ENCODE data around the gene ANKRD62.

The ANKRD62 gene

DNA sequence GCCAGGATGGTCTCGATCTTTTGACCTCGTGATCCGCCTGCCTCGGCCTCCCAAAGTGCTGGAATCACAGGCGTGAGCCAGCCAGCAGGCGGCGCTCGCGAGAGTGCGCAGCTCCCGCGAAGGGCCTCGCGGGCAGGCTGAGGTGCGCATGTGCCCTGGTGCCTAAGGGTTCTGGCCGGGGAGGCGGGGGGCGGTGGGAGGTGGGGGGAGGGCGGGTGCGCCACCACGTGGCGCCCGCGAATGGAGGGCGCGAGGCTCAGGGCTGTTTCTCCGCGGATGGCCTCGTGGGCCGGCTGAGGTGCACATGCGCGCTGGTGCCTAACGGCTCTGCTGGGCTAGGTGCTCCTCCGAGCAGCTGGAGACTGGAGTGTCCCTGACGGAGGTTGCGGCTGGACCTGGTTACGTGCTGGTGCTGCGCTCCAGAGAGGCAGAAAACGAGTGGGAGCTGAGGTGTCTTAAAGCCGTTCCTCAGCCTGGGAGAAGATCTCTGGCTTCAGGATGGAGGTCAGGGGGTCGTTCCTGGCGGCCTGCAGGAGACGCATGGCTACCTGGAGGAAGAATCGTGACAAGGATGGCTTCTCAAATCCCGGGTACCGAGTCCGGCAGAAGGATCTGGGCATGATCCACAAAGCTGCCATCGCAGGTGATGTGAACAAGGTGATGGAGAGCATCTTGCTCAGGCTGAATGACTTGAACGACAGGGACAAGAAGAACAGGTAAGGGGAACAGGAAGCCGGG is at the start of gene ANKRD62:
ANKRD62 (plus strand) TSS at position 324 of the 738 bp plus-strand sequence; CDS start at position 499, 175 bp downstream.
- no peak for DNase-seq

DNA sequence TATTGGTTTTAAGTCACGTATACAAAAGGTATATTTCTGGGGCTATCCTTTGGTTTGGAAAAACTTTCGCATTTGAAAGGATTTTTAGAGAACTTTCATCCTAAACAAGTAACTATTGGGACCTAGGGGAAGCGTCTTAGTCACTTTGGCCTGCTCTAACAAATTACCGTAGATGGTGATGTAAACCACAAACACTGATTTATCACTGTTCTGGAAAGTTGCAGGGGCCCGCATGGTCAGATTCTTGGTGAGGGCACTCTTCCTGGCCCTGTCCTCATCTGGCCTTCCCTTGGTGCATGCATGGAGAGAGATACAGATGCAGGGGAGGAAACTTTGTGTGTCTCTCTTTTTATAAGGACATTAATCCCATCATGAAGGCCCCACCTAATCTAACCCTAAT is 49.1 kb upstream of the ANKRD62 start:
- DNase-seq, result no peak

DNA sequence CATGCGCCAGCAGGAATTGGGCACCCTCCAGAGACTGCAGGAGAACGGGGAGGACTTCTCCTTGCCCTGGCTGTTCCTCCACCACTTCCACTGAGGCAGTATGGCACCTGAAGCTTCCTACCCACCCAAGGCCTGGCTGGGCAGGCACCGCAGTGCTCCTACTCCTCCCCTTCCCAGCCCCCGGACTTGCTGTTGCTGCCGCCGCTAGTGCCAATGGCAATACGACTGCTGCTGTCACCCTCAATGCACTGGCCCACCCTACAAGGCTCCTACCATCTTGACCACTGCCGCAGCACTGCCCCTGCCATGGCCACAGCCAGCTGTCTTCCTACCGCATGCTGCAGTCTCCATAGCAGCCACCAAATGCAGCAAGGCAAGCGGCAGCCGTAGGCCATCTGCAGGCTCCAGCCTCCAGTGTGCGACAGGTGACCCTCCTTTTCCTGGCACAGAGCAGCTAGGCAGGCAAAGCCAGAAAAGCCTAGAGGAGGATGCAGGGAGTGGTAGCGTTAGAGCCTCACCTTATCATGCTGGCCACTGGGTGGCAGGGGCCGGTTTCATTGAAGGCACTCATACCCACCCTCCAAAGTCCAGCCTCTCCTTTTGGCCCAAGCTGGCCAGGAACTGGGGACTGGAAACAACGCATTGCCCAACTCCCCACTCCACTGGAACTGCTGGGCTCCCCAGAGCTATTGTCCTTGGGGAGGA is 47.4 kb upstream of the ANKRD62 start:
- DNase-seq, result no peak

DNA sequence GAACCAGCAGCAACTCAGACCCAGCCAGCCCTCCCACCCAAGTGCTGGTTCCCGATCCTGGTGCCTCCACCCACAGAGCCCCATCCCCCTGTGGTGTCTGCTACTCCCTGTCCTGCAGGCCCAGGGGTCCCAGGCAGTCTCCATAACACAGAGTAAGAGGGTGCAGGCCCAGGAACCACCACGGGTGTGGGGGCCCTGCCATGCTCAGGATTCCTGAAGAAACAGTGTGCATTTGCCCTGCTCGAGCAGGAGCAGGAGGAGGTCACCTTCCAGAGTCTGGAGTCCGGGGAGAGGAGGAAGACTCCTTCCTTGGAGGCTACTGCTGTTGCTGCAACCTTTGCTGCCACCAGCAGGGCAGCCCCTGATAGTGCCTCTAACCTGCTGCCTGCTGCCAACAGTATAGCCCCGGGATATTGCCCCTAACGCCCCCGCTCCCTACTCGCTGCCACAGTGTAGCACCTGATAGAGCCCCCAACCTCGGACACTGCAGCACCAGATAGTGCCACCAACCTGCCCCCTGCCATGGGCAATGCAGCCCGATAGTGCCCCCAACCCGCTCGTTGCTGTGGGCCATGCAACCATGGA is 46.8 kb upstream of the ANKRD62 start:
- DNase-seq, result no peak

DNA sequence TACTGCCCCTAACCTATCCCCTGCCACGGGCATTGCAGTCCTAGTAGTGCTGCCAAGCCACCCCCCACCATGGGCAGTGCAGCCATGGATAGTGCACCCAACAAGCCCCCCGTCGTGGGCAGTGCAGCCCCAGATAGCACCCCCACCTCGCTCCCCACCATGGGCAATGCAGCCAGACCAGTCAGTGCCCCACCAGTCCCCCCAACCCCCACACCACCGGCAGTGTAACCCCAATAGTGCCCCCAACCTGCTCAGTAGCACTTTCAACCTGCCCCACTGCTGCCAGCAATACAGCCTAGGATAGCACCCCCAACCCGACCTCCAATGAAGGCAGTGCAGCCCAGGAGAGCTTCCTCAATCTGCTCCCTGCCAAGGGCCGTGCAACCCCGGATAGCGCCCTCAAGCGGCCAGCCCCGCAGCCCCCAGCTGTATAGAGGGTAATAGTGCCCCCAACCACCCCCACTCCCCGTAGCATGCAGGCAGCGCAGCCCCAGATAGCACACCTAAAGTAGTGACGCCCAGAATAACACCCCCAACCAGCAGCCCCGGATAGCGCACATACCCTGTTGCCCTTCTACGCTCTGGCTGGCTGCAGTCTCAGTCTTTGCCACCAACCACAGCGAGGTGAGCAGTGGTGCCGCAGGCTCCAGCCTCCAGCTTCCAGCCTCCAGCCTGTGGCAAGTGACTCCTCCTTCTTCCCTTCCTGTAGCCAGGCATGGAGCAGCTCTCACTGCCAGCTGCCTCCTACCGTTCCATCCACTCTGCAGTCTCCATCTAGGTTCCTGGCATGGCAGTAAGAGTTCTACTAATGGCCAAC is 45.4 kb upstream of the ANKRD62 start:
- DNase-seq, result no peak

DNA sequence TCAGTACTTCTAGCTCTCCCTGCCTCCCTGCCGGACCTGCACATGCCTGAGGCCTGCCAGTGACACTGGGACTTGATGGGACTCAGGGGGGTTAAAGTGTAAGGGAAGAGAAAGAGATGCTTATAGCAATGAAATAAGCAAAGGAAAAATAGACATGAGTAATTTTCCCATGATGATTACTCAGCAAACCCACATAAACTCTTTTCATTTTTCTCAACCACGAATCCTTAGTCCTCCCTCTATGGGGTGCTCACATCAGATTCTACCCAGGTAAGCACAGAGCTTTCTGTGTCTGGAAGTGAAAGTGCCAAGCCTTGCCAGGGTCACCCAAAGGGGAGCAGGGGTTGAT is 44.8 kb upstream of the ANKRD62 start:
- no peak for DNase-seq

DNA sequence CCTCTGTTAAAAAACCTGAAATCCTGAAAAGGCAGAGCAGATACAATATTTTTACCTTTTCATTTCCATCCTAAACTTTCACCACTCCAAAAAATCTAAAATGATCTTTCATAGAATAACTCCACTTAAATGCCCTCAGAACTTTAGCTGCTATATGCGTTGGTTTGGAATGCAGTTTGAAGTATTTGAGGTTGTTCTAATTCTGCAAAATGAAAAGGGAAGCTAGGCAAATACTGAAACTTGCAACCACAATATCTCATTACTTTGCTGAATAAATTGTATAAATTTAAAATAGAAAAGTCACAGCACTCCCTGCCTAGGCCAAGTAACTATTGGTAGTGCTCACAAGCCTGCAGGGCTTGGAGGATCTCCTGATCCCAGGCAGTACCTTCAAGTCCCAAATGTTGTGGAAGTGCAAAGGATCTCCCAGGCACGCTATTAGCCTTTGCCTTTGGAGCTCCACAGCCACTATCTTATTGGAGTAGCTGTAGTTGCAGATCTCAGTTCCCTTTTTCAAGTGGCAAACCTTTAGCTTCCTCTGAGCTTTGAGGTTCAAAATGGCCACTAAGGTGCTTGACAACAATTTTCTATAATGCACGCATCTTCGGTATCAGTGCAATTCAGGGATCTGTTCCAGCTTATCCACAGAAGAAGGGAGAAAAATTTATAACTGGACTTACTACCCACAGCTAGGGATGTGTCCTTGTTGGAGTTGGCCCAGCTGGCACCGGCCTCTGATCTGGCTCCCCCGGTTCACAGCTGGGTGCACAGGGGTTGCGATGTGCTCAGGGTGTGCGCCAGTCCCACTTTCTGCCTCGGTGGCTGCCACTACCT is 43.4 kb upstream of the ANKRD62 start:
- DNase-seq, result no peak

DNA sequence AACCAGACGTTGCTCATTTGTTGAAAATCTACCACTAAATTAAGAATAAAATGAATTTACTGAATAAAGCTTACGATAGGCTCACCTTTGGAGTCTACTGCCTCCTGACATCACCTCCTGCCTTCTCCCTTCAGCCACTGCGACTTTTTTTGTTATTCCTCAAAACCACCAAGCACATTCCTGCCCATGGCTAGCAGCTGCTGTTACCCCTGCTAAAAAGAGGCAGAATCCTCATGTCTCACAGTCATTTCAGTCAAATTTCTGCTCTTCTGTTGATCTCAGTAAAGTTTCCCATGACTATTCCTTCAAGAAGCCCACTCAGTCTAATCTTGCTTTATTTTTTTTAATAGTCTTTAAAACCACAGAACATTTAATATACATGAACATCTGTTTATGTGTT is 40.8 kb upstream of the ANKRD62 start:
- DNase-seq, result no peak

DNA sequence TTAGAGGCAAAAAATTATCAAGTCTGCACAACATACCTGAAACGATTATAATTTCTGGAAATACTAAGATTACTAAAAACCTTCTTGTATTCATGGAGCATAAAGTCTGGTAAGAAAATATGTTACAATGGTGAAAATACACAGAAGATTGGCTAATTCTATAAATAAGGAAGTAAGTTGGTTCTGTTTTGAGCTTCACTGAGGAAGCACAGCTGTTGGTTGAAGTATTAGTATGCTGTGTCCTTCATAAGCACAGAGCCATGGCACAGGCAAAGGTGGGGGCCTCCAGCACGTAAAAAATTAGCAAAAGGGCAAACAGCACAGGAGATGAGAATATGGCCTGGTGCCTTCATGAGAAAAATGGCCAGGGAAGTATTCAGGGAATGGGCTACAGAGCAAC is 40.4 kb upstream of the ANKRD62 start:
- no peak for DNase-seq

DNA sequence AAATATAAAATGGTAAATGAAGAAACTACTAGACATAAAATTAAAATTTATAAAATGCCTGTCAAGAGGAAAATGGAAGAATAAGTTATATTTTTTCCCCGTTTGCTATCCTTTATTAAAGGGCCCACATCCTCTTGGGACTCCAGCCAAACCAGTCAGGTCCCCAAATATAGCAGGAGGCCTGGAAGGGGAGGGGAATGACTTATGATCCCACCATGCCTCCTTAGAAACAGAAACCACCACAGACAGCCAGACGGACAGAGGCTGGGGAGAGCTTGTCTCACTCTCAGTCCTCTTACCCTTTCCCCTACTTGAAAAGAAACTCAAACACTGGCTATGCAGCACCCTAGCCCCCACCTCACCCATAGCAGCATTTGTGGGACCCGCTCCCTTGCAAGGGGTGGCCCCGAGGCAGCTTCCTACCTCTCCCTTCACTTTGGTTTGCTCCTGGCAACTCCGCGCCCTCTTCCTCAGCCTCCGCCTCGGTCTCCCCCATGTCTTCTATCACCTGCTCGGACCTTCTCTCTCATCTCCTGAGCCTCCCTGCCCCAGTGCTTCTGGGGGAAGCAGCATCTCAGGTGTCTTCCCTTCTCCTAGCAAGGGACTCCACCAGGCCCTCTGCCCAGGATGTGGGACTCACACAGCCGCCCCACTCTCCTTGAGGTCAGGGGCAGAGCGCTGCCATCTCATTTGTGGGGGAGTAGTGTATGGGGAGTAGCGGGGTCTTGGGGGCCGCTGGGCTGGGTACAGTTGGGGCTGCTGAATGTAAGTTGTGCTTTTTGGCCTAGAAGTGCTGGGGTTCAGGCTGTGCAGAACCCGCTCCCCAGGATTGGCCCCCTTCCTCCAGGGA is 37.4 kb upstream of the ANKRD62 start:
- no peak for DNase-seq

DNA sequence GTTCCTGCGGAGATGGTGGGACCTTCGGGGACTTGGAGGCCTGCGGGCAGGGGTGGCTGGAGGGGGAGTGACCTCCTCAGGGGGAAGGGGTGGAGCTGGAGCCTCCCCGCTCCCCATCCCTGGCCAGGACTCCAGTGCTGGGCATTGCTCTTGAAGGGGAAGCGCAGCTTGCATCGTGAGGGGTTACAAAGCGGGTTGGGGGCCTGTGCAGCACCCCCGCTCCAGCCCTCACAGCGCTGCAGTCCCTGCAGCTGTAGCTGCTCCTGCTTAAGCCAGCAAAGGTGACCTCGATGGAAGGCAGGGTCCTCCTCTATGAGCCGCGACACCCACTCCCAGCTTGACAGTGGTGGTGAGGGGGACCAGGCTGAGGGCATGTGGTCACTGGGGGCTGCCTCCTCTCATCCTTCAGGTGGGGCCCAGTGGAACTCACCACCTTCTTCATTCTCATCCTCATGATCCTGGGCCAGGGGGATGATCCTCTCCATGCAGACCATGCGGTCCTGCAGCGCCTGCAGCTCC is 36.7 kb upstream of the ANKRD62 start:
- no peak for DNase-seq

DNA sequence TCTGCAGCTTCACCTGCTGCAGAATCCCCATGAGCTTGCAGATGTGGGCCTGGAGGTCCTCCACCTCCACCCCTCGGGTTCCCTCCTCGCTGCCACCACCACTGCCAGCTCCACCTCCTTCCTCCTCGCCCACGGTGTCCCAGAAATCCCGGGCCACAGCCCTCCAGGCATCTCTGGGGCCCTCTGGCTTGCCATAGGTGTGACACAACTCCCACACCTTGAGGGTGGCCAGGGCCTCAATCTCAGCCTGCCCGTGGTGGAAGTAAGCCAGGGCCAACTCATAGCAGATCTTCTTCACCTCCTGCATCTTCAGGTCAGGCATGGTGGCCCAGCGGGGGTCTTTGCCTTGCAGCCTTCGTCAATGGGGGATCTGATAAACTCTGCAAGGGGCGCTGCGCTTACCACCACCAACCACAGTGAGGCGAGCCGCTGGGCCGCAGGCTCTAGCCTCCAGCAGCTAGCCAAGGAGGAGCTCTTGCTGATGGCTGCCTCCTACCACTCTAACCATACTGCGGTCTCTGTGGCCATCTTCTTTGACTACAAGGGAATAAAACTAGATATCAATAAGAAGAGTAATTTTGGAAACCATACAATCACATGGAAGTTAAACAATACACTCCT is 36.1 kb upstream of the ANKRD62 start:
- DNase-seq, result no peak

DNA sequence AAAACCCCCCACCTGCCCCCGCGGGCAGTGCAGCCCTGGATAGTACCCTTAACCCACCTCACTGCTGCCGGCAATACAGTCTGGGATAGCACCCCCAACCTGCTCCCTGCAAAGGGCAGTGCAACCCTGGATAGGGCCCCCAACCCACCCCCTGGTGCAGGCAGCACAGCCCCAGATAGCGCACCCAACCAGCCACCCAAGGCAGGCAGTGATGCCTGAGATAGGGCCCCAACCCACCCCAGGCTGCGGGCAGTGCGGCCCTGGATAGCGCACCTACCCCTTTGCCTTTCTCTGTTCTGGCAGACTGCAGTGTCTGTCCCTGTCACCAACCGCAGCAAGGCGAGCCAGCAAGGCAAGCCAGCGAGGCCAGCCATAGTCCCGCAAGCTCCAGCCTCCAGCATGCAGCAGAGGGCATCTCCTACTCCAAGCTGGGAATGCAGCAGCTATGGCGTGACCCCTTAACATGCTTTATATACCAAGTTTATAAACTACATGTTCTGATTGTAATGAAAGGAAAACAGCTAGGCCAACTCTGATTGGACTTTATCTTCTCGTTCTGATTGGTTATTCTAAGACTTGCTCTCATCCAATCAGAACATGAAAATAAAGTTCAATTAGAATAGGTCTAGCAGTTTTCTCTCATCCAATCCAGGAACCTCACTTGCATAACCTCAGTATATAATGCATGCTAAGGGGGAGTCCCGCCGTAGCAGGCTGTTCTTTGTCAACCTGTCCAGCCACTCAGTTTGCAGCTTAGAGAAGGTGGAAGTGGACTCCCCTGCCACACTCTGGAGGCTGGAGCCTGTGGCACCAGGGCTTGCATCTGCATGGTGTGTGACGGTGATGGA is 34.1 kb upstream of the ANKRD62 start:
- no peak for DNase-seq

DNA sequence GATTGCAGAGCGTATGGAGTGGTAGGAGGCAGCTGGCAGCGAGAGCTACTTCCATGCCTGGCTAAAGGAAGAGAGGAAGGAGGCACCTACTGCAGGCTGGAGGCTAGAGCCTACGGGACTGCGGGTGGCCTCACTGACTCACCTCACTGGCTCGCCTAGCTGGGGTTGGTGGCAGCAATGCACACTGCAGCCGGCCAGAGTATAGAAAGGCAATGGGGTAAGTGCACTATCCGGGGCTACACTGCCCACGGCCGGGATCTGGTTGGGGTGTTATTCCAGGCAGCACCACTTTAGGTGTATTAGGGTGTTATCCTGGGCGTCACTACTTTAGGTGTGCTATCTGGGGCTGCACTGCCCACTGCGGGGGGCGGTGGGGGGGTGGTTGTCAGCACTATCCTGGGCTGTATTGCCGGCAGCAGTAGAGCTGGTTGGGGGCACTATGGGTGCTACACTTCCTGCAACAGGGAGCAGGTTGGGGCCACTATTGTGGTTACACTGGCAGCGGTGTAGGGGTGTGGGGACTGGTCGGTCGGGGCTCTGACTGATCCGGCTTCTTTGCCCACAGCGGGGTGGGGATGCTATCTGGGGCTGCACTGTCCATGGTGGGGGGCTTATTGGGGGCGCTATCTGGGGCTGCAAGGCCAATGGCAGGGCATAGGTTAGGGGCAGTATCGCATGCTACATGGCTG is 33.3 kb upstream of the ANKRD62 start:
- DNase-seq, result no peak

DNA sequence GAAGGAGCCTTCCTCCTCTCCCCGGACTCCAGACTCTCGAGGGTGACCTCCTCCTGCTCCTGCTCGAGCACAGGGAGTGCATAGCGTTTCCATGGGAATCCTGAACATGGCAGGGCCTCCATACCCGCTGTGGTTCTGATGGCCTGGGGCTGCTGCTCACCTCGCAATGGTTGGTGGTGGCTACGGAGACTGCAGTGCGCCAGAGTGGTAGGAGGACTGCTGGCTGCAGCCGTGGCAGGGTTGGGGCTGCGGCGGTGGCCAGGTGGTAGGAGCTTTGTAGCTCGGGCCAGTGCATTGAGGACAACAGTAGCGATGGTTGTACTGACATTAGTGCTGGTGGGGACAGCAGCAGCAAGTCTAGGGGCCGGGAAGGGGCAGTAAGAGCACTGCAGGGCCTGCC is 32.0 kb upstream of the ANKRD62 start:
- DNase-seq, result no peak

DNA sequence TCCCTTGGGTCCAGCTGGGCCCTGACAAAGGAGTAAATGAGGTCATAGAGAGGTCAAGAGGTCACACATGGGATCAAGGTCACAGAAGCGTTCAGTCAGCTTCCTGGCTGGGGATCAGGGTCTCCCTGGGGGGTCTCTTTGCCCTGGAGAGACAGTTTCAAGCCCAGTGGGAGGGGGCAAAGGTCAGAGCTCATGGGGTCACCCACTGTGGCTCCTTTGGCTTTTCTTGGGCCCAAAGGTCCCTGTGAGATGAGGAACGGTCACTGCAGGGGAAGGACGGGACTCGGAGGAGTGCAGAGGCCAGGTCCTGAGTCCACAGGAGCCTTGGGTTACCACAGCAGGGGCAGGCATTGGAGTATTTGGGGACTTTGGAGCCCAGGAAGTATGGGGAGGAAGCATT is 30.7 kb upstream of the ANKRD62 start:
- DNase-seq, result no peak

DNA sequence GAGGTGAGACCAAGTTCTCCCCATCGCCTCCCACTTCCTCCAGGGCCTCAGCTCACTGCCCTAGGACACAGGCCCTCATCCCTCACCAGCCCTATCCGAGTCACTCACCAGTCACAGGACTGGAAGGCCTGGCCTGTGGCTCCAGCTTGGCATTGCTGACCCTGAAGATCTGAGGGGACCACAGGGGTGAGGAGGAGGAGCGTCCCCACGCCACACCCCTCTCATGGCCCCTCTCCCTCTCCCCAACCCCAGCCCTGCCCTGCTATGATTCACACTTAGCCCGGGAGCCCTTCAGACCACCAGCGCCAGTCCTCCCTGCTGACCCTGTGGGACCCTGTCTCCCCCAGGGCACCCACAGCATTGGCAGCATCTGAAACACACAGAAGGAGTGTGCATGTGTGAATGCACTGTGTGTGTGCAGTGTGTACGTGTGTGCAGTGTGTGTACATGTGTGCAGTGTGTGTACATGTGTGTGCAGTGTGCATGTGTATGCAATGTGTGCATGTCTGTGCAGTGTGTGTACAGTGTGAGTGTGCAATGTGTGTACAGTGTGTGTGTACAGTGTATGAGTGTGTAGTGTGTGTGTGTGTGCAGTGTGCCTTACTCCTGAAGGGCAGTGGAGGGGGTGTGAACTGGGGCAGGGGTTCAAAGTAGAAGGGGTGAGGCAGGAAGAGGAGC is 29.4 kb upstream of the ANKRD62 start:
- no peak for DNase-seq

DNA sequence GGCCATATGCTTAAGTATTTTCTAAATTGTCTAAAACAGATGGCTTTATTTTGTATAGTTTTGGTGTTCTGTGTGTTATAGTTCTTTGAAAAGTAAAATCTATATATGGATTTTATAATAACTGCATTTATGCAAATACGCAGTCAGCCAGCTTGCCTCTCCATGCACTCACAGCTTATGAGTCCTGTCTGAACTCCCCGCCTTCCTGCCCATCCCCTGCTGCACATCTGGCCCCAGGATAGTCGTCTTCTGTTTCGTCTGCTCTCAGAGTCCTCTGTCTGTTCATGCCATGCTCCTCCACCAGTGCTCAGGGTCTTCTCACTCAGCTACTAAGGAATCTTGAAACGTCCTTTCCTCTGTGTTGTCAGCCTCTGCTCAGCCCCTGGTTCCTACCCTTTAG is 28.2 kb upstream of the ANKRD62 start:
- DNase-seq, result no peak
